Neuronal stem cell (in vitro differentiated cells): ENCODE results near the gene PRKCE.

Experiments
- DNase-seq: peaks from one replicate; pipeline ENCODE4 v3.0.0-alpha.2; 2013; ENCODE audit warnings: low spot score
- H2AFZ ChIP-seq: one replicate; pipeline ENCODE4 v1.6.1; 2013; ENCODE audit warnings: mild to moderate bottlenecking, low read length, inconsistent platforms
- H2AK5ac ChIP-seq: 2 replicates; pipeline ENCODE4 v1.6.1; 2013; ENCODE audit warnings: low read depth, mild to moderate bottlenecking, inconsistent platforms, low read length, moderate library complexity, mixed read lengths
- H2BK120ac ChIP-seq: 2 replicates; pipeline ENCODE4 v1.6.1; 2013; ENCODE audit warnings: low read depth, mild to moderate bottlenecking, inconsistent platforms, low read length, moderate library complexity, mixed read lengths
- H2BK12ac ChIP-seq: one replicate; pipeline ENCODE4 v1.6.1; 2013; ENCODE audit warnings: low read length, inconsistent platforms
- H2BK15ac ChIP-seq: 2 replicates; pipeline ENCODE4 v1.6.1; 2013; ENCODE audit warnings: mild to moderate bottlenecking, low read length, inconsistent platforms, mixed read lengths
- H2BK5ac ChIP-seq: one replicate; pipeline ENCODE4 v1.6.1; 2013; ENCODE audit warnings: inconsistent platforms, mild to moderate bottlenecking, low read length, moderate library complexity
- H3K14ac ChIP-seq: one replicate; pipeline ENCODE4 v1.6.1; 2013; ENCODE audit warnings: low read length, inconsistent platforms
- H3K18ac ChIP-seq: 2 replicates; pipeline ENCODE4 v1.6.1; 2013; ENCODE audit warnings: low read length, inconsistent platforms
- H3K23ac ChIP-seq: 2 replicates; pipeline ENCODE4 v1.6.1; 2013; ENCODE audit warnings: low read depth, mild to moderate bottlenecking, mixed read lengths, low read length, inconsistent platforms; ENCODE audit not compliant: poor library complexity
- H3K27ac ChIP-seq: replicated peaks from 3 replicates; pipeline ENCODE4 v1.5.1; 2013; ENCODE audit warnings: low read length, inconsistent platforms
- H3K27me3 ChIP-seq, 3 experiments: 2 replicates each; pipeline ENCODE4 v1.6.1; 2013; ENCODE audit warnings: low read length in 3 of 3, mild to moderate bottlenecking in 2 of 3, inconsistent platforms in 1 of 3, low read depth in 1 of 3, mixed read lengths in 1 of 3, moderate library complexity in 1 of 3; ENCODE audit not compliant: control insufficient read depth in 3 of 3, insufficient read depth in 3 of 3
- H3K36me3 ChIP-seq, 2 donors: replicated peaks in 1 of 2; 2 replicates each; pipeline ENCODE4 v1.6.1; 2013; ENCODE audit warnings: low read length in 2 of 2; ENCODE audit not compliant: control insufficient read depth in 2 of 2, insufficient read depth in 2 of 2
- H3K4ac ChIP-seq: 2 replicates; pipeline ENCODE4 v1.6.1; 2013; ENCODE audit warnings: inconsistent platforms, mild to moderate bottlenecking, low read length, moderate library complexity
- H3K4me1 ChIP-seq, 2 donors: 1 replicate in 1 of 2; 2 replicates in 1 of 2; pipeline ENCODE4 v1.6.1; 2013; ENCODE audit warnings: low read length in 2 of 2, low read depth in 1 of 2; ENCODE audit not compliant: control insufficient read depth in 2 of 2, insufficient read depth in 1 of 2
- H3K4me2 ChIP-seq: one replicate; pipeline ENCODE4 v1.6.1; 2013; ENCODE audit warnings: mild to moderate bottlenecking, low read length, inconsistent platforms; ENCODE audit not compliant: insufficient read depth, poor library complexity, severe bottlenecking
- H3K4me3 ChIP-seq, 2 donors: 2 replicates each; pipeline ENCODE4 v1.5.1; 2013; ENCODE audit warnings: low read length in 2 of 2, mild to moderate bottlenecking in 2 of 2, inconsistent platforms in 1 of 2, moderate library complexity in 1 of 2
- H3K79me1 ChIP-seq: one replicate; pipeline ENCODE4 v1.6.1; 2013; ENCODE audit warnings: low read depth, mild to moderate bottlenecking, inconsistent platforms, low read length, moderate library complexity
- H3K9ac ChIP-seq: one replicate; pipeline ENCODE4 v1.6.1; 2013; ENCODE audit warnings: mild to moderate bottlenecking, low read depth, low read length, inconsistent platforms; ENCODE audit not compliant: poor library complexity
- H3K9me3 ChIP-seq, 2 donors: replicated peaks in 1 of 2; 2 replicates each; pipeline versions ENCODE3 to v1.6.1; 2013; ENCODE audit warnings: low read length in 2 of 2, mild to moderate bottlenecking in 2 of 2, inconsistent platforms in 1 of 2, low read depth in 1 of 2, mixed read lengths in 1 of 2, moderate library complexity in 1 of 2; ENCODE audit not compliant: control insufficient read depth in 2 of 2, insufficient read depth in 1 of 2
- H4K8ac ChIP-seq: one replicate; pipeline ENCODE4 v1.6.1; 2013; ENCODE audit warnings: low read depth, mild to moderate bottlenecking, inconsistent platforms, low read length, moderate library complexity
- H4K91ac ChIP-seq: one replicate; pipeline ENCODE4 v1.6.1; 2013; ENCODE audit warnings: low read length, low read depth, mild to moderate bottlenecking, inconsistent platforms; ENCODE audit not compliant: poor library complexity
- WGBS, 2 donors: extraction: QIAGEN DNeasy Blood & Tissue Kit; methylation state at CpG; one replicate each; pipeline ENCODE4 v1.1.7; 2013; ENCODE audit warnings: missing lambda C conversion rate in 2 of 2, mixed read lengths in 1 of 2; ENCODE audit not compliant: insufficient read length in 2 of 2, insufficient replicate concordance in 1 of 2; ENCODE audit errors: extremely low coverage in 2 of 2; 5-methylcytosine and 5-hydroxymethylcytosine counted together

PRKCE gene

GRCh38 chr2:45952591-45952990 lies 301.1 kb downstream of the PRKCE start:
- no CpG with 5 or more reads among the region's 4 CpGs for WGBS, 2 donors

GRCh38 chr2:45953376-45954027 lies 302.0 kb downstream of the PRKCE start:
- no peak overlapping the region for H2BK15ac ChIP-seq
- H3K4ac ChIP-seq, result no peak overlapping the region
- no peak overlapping the region for H4K91ac ChIP-seq
- H4K8ac ChIP-seq, result no peak overlapping the region
- no peak overlapping the region for H2AFZ ChIP-seq
- no peak overlapping the region for H2BK120ac ChIP-seq
- DNase-seq, result no peak
- H3K9me3 ChIP-seq, result no peaks in the 10 kb centered on the region
- no peaks in the 10 kb centered on the region for H3K36me3 ChIP-seq
- no peak overlapping the region for H3K18ac ChIP-seq
- H3K4me1 ChIP-seq, result no peaks in the 10 kb centered on the region
- no peak overlapping the region for H3K14ac ChIP-seq
- H3K27me3 ChIP-seq, result no peaks in the 10 kb centered on the region
- no peak overlapping the region for H3K4me3 ChIP-seq
- H3K23ac ChIP-seq, result no peak overlapping the region
- H2BK5ac ChIP-seq, result no peak overlapping the region
- no peaks in the 10 kb centered on the region for H3K79me1 ChIP-seq
- H3K27ac ChIP-seq, result no peak overlapping the region
- H3K4me2 ChIP-seq, result no peak overlapping the region
- H2AK5ac ChIP-seq, result no peak overlapping the region
- H3K9ac ChIP-seq, result no peak overlapping the region
- H2BK12ac ChIP-seq, result no peak overlapping the region
- no CpG with 5 or more reads among the region's 11 CpGs for WGBS, 2 donors

More at GRCh38 chr2:45952591-45952990, 301.1 kb downstream of the PRKCE start:
- Histone ChIP-seq H3K18ac (no peak overlapping the region), H3K4me3 (no peak overlapping the region), H3K36me3 (no peaks in the 10 kb centered on the region), H2BK15ac (no peak overlapping the region), H3K9ac (no peak overlapping the region), H3K27ac (no peak overlapping the region), H4K8ac (no peak overlapping the region), H3K79me1 (no peaks in the 10 kb centered on the region), H3K4ac (no peak overlapping the region), H3K27me3 (no peaks in the 10 kb centered on the region), H3K4me2 (no peak overlapping the region), H2BK12ac (no peak overlapping the region), H3K4me1 (no peaks in the 10 kb centered on the region), H2BK5ac (no peak overlapping the region), H2AK5ac (no peak overlapping the region), H2BK120ac (no peak overlapping the region), H3K9me3 (no peaks in the 10 kb centered on the region), H3K23ac (no peak overlapping the region), H2AFZ (no peak overlapping the region), H4K91ac (no peak overlapping the region), H3K14ac (no peak overlapping the region)
- DNase-seq, result no peak

- H3K4me3 ChIP-seq, result no peak overlapping the region
- H4K8ac ChIP-seq, result no peak overlapping the region
- H2BK5ac ChIP-seq, result no peak overlapping the region
- no peaks in the 10 kb centered on the region for H3K36me3 ChIP-seq
- no peak overlapping the region for H2BK120ac ChIP-seq
- H2AFZ ChIP-seq, result no peak overlapping the region
- H3K4me2 ChIP-seq, result no peak overlapping the region
- H3K9ac ChIP-seq, result no peak overlapping the region
- H2AK5ac ChIP-seq, result no peak overlapping the region
- no peaks in the 10 kb centered on the region for H3K9me3 ChIP-seq
- no peak overlapping the region for H3K18ac ChIP-seq
- no peak overlapping the region for H2BK12ac ChIP-seq
- H4K91ac ChIP-seq, result no peak overlapping the region
- H2BK15ac ChIP-seq, result no peak overlapping the region
- no peaks in the 10 kb centered on the region for H3K4me1 ChIP-seq
- no peak overlapping the region for H3K23ac ChIP-seq
- H3K14ac ChIP-seq, result no peak overlapping the region
- no peak overlapping the region for H3K27ac ChIP-seq
- no peak overlapping the region for H3K4ac ChIP-seq
- H3K79me1 ChIP-seq, result no peaks in the 10 kb centered on the region
- no CpG with 5 or more reads among the region's 1 CpG for WGBS, 2 donors
- H3K27me3 ChIP-seq, result no peaks in the 10 kb centered on the region
- DNase-seq, result no peak
These were observed 302.9 kb downstream of the PRKCE start for GRCh38 chr2:45954233-45954850.

- no peak overlapping the region for H3K18ac ChIP-seq
- no peak overlapping the region for H2BK5ac ChIP-seq
- H3K27me3 ChIP-seq, result no peaks in the 10 kb centered on the region
- H2BK120ac ChIP-seq, result no peak overlapping the region
- no peak overlapping the region for H3K4me2 ChIP-seq
- no peak overlapping the region for H4K8ac ChIP-seq
- no peak overlapping the region for H2AFZ ChIP-seq
- H2BK15ac ChIP-seq, result no peak overlapping the region
- H3K4me3 ChIP-seq, result no peak overlapping the region
- H3K9me3 ChIP-seq, result no peaks in the 10 kb centered on the region
- no peak overlapping the region for H3K9ac ChIP-seq
- H3K79me1 ChIP-seq, result no peaks in the 10 kb centered on the region
- no peaks in the 10 kb centered on the region for H3K36me3 ChIP-seq
- no peaks in the 10 kb centered on the region for H3K4me1 ChIP-seq
- no peak overlapping the region for H2BK12ac ChIP-seq
- no CpG with 5 or more reads among the region's 4 CpGs for WGBS, 2 donors
- DNase-seq, result no peak
- H4K91ac ChIP-seq, result no peak overlapping the region
- no peak overlapping the region for H3K27ac ChIP-seq
- H3K23ac ChIP-seq, result no peak overlapping the region
- H3K4ac ChIP-seq, result no peak overlapping the region
- no peak overlapping the region for H3K14ac ChIP-seq
- no peak overlapping the region for H2AK5ac ChIP-seq
These were observed 306.2 kb downstream of the PRKCE start for GRCh38 chr2:45957533-45958227.
